HUES48 (cell line): ENCODE results near the gene ALB.

Experiments used
- H3K27ac ChIP-seq: one replicate; pipeline ENCODE4 v1.7.0; 2013; ENCODE audit warnings: low read depth, low read length, inconsistent platforms
- H3K27me3 ChIP-seq: 2 replicates; pipeline ENCODE4 v1.6.1; 2013; ENCODE audit warnings: mild to moderate bottlenecking, low read length; ENCODE audit not compliant: control insufficient read depth, insufficient read depth
- H3K36me3 ChIP-seq: 2 replicates; pipeline ENCODE4 v1.6.1; 2013; ENCODE audit warnings: low read length; ENCODE audit not compliant: control insufficient read depth, insufficient read depth
- H3K4me1 ChIP-seq: 2 replicates; pipeline ENCODE4 v1.6.1; 2013; ENCODE audit warnings: mild to moderate bottlenecking, low read length; ENCODE audit not compliant: control insufficient read depth, insufficient read depth
- H3K4me3 ChIP-seq: 2 replicates; pipeline ENCODE4 v1.5.1; 2013; ENCODE audit warnings: mild to moderate bottlenecking, low read depth, low read length
- H3K9ac ChIP-seq: 2 replicates; pipeline ENCODE4 v1.6.1; 2013; ENCODE audit warnings: mild to moderate bottlenecking, low read depth, low read length, moderate library complexity
- H3K9me3 ChIP-seq: 2 replicates; pipeline ENCODE4 v1.6.1; 2013; ENCODE audit warnings: low read length; ENCODE audit not compliant: control insufficient read depth, insufficient read depth

The ALB gene

DNA sequence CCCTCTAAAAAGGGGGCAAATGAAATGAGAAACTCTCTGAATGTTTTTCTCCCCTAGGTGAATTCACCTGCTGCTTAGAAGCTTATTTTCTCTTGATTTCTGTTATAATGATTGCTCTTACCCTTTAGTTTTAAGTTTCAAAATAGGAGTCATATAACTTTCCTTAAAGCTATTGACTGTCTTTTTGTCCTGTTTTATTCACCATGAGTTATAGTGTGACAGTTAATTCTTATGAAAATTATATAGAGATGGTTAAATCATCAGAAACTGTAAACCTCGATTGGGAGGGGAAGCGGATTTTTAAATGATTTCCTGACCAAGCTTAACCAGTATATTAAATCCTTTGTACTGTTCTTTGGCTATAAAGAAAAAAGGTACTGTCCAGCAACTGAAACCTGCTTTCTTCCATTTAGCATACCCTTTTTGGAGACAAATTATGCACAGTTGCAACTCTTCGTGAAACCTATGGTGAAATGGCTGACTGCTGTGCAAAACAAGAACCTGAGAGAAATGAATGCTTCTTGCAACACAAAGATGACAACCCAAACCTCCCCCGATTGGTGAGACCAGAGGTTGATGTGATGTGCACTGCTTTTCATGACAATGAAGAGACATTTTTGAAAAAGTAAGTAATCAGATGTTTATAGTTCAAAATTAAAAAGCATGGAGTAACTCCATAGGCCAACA, 4.2 kb downstream of the ALB start:
- Histone ChIP-seq H3K27me3 (no peaks in the 10 kb centered on the region), H3K9ac (no peak overlapping the region), H3K27ac (no peak overlapping the region)

DNA sequence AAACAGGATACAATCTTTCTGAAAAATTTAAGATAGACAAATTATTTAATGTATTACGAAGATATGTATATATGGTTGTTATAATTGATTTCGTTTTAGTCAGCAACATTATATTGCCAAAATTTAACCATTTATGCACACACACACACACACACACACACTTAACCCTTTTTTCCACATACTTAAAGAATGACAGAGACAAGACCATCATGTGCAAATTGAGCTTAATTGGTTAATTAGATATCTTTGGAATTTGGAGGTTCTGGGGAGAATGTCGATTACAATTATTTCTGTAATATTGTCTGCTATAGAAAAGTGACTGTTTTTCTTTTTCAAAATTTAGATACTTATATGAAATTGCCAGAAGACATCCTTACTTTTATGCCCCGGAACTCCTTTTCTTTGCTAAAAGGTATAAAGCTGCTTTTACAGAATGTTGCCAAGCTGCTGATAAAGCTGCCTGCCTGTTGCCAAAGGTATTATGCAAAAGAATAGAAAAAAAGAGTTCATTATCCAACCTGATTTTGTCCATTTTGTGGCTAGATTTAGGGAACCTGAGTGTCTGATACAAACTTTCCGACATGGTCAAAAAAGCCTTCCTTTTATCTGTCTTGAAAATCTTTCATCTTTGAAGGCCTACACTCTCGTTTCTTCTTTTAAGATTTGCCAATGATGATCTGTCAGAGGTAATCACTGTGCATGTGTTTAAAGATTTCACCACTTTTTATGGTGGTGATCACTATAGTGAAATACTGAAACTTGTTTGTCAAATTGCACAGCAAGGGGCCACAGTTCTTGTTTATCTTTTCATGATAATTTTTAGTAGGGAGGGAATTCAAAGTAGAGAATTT, 5.2 kb downstream of the ALB start:
- Histone ChIP-seq H3K4me3 (no peak overlapping the region), H3K27me3 (no peaks in the 10 kb centered on the region), H3K9ac (no peak overlapping the region), H3K4me1 (peaks cover 11% of the 10 kb centered on the region), H3K27ac (no peak overlapping the region), H3K36me3 (no peaks in the 10 kb centered on the region), H3K9me3 (no peaks in the 10 kb centered on the region)

More for the DNA sequence above, 4.2 kb downstream of the ALB start:
- Histone ChIP-seq H3K4me3 (no peak overlapping the region), H3K4me1 (peaks cover 11% of the 10 kb centered on the region), H3K9me3 (no peaks in the 10 kb centered on the region), H3K36me3 (no peaks in the 10 kb centered on the region)

DNA sequence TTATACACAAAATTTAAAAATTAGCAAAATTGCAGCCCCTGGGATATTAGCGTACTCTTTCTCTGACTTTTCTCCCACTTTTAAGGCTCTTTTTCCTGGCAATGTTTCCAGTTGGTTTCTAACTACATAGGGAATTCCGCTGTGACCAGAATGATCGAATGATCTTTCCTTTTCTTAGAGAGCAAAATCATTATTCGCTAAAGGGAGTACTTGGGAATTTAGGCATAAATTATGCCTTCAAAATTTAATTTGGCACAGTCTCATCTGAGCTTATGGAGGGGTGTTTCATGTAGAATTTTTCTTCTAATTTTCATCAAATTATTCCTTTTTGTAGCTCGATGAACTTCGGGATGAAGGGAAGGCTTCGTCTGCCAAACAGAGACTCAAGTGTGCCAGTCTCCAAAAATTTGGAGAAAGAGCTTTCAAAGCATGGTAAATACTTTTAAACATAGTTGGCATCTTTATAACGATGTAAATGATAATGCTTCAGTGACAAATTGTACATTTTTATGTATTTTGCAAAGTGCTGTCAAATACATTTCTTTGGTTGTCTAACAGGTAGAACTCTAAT, 6.0 kb downstream of the ALB start:
- Histone ChIP-seq H3K36me3 (no peaks in the 10 kb centered on the region), H3K27ac (no peak overlapping the region), H3K27me3 (no peaks in the 10 kb centered on the region), H3K9me3 (no peaks in the 10 kb centered on the region), H3K9ac (no peak overlapping the region), H3K4me1 (peaks cover 11% of the 10 kb centered on the region), H3K4me3 (no peak overlapping the region)

GRCh38 chr4:73410916-73411730, 7.0 kb downstream of the ALB start:
- Histone ChIP-seq H3K9ac (no peak overlapping the region), H3K4me1 (peaks cover 16% of the 10 kb centered on the region), H3K27me3 (no peaks in the 10 kb centered on the region), H3K4me3 (no peak overlapping the region), H3K36me3 (no peaks in the 10 kb centered on the region), H3K27ac (no peak overlapping the region), H3K9me3 (no peaks in the 10 kb centered on the region)

DNA sequence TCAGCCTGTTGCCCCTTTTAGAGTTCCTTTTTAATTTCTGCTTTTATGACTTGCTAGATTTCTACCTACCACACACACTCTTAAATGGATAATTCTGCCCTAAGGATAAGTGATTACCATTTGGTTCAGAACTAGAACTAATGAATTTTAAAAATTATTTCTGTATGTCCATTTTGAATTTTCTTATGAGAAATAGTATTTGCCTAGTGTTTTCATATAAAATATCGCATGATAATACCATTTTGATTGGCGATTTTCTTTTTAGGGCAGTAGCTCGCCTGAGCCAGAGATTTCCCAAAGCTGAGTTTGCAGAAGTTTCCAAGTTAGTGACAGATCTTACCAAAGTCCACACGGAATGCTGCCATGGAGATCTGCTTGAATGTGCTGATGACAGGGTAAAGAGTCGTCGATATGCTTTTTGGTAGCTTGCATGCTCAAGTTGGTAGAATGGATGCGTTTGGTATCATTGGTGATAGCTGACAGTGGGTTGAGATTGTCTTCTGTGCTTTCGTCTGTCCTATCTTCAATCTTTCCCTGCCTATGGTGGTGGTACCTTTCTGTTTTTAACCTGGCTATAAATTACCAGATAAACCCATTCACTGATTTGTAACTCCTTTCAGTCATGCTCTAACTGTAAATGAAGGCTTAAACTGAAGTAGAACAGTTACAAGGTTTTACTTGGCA, 7.8 kb downstream of the ALB start:
- no peaks in the 10 kb centered on the region for H3K36me3 ChIP-seq
- peaks cover 16% of the 10 kb centered on the region for H3K4me1 ChIP-seq
- H3K27ac ChIP-seq, result no peak overlapping the region
- no peaks in the 10 kb centered on the region for H3K9me3 ChIP-seq
- no peak overlapping the region for H3K4me3 ChIP-seq
- H3K9ac ChIP-seq, result no peak overlapping the region
- no peaks in the 10 kb centered on the region for H3K27me3 ChIP-seq

- Histone ChIP-seq H3K9me3 (no peaks in the 10 kb centered on the region), H3K27ac (no peak overlapping the region), H3K27me3 (no peaks in the 10 kb centered on the region), H3K4me3 (no peak overlapping the region), H3K36me3 (no peaks in the 10 kb centered on the region), H3K9ac (no peak overlapping the region), H3K4me1 (peaks cover 12% of the 10 kb centered on the region)
Measured at GRCh38 chr4:73413294-73413755, 9.2 kb downstream of the ALB start.

DNA sequence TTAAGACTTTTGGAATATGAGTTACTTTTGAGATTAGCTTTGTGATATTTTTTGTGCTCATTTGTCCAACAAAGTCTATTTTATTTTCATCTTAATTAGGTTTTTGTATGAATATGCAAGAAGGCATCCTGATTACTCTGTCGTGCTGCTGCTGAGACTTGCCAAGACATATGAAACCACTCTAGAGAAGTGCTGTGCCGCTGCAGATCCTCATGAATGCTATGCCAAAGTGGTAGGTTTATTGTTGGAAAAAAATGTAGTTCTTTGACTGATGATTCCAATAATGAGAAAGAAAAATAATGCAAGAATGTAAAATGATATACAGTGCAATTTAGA, 10.8 kb downstream of the ALB start:
- Histone ChIP-seq H3K27me3 (no peaks in the 10 kb centered on the region), H3K4me3 (no peak overlapping the region), H3K4me1 (peaks cover 5% of the 10 kb centered on the region; the same call in 1 of the 2 replicates), H3K9ac (no peak overlapping the region), H3K9me3 (no peaks in the 10 kb centered on the region), H3K27ac (no peak overlapping the region), H3K36me3 (no peaks in the 10 kb centered on the region)

DNA sequence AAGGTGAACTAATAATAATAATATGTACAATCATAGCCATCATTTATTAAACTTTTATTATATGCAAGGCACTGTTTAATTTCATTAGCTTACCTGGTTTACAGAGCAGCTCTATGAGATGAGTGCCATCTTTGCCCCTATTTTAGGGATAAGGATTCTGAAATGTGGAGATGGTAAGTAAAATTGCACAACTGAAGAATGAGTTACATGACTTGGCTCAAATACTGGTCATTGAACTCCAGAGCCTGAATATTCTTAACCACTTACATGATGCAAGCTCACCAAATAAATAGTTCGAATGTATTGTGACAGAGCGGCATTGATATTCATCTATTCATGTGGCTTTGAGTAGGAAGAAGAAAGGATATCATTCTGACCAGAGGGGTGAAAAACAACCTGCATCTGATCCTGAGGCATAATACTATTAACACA, 11.7 kb downstream of the ALB start:
- no peaks in the 10 kb centered on the region for H3K36me3 ChIP-seq
- H3K27ac ChIP-seq, result no peak overlapping the region
- H3K4me1 ChIP-seq, result peaks cover 5% of the 10 kb centered on the region; the same call in 1 of the 2 replicates
- H3K9ac ChIP-seq, result no peak overlapping the region
- H3K4me3 ChIP-seq, result no peak overlapping the region
- H3K9me3 ChIP-seq, result no peaks in the 10 kb centered on the region
- H3K27me3 ChIP-seq, result no peaks in the 10 kb centered on the region

- Histone ChIP-seq H3K4me1 (peaks cover 5% of the 10 kb centered on the region; the same call in 1 of the 2 replicates), H3K4me3 (no peak overlapping the region), H3K9me3 (no peaks in the 10 kb centered on the region), H3K36me3 (no peaks in the 10 kb centered on the region), H3K27me3 (no peaks in the 10 kb centered on the region), H3K27ac (no peak overlapping the region), H3K9ac (no peak overlapping the region)
Measured at GRCh38 chr4:73416423-73417087, 12.5 kb downstream of the ALB start.

GRCh38 chr4:73417342-73417741, 13.3 kb downstream of the ALB start:
- Histone ChIP-seq H3K4me1 (peaks cover 5% of the 10 kb centered on the region; the same call in 1 of the 2 replicates), H3K9ac (no peak overlapping the region), H3K36me3 (no peaks in the 10 kb centered on the region)

More at GRCh38 chr4:73417342-73417741, 13.3 kb downstream of the ALB start:
- Histone ChIP-seq H3K27me3 (no peaks in the 10 kb centered on the region), H3K27ac (no peak overlapping the region), H3K4me3 (no peak overlapping the region), H3K9me3 (no peaks in the 10 kb centered on the region)
